Measurements from ENCODE around the gene CEACAM19.

GRCh38 chr19:44681992-44682790 is 10.9 kb downstream of the CEACAM19 start:
- TF ChIP-seq CHD2 (IDR thresholded peaks at IDR 0.05; ENCODE audit: low read length) = no peak
- no peak for TF ChIP-seq POLR2AphosphoS5 (IDR thresholded peaks at IDR 0.05; ENCODE audit: low read depth, low read length)
- no peak for TF ChIP-seq MAX (IDR thresholded peaks at IDR 0.05)
- no peak for TF ChIP-seq POLR2A (IDR thresholded peaks at IDR 0.05; ENCODE audit: control extremely low read depth in 1 of 2, low read depth in 2 of 2, low read length in 2 of 2)
- TF ChIP-seq CTCF (IDR thresholded peaks at IDR 0.05; ENCODE audit: control extremely low read depth in 1 of 3, insufficient read depth in 1 of 3, low read depth in 1 of 3, low read length in 3 of 3) = no peak
- TF ChIP-seq YY1 (IDR thresholded peaks at IDR 0.05; ENCODE audit: low read depth, low read length) = no peak
- TF ChIP-seq ZNF274 (IDR thresholded peaks at IDR 0.05; ENCODE audit: borderline replicate concordance, extremely low read depth, low read length) = no peak
- TF ChIP-seq SRF (IDR thresholded peaks at IDR 0.05; ENCODE audit: low read depth, low read length) = no peak
- no peak for TF ChIP-seq BACH1 (IDR thresholded peaks at IDR 0.05; ENCODE audit: low read length)
- TF ChIP-seq ATF3 (IDR thresholded peaks at IDR 0.05; ENCODE audit: insufficient read depth, low read depth, low read length) = no peak
- no peak for TF ChIP-seq RFX5 (IDR thresholded peaks at IDR 0.05; ENCODE audit: borderline replicate concordance, low read depth, low read length)
- TF ChIP-seq RBBP5 (IDR thresholded peaks at IDR 0.05; ENCODE audit: borderline replicate concordance, low read depth, low read length) = no peak
